ENCODE results near the gene OR2T27.
"Not testable (repeated sequence)": the region's sequence is repeated elsewhere in the genome, so short reads cannot be mapped to it uniquely, and the experiment has no call there.

The OR2T27 gene

GRCh38 chr1:248655354-248655753 is at the start of gene OR2T27:
Gene OR2T27, minus strand, starts transcription at chr1:248655528. Its CDS starts 4,644 bp downstream, at chr1:248650884.
- not testable (repeated sequence) for DNase-seq

- no peak for DNase-seq
These were observed 49.3 kb upstream of the OR2T27 start for GRCh38 chr1:248704606-248705005.

- no peak for DNase-seq
These were observed 48.3 kb upstream of the OR2T27 start for GRCh38 chr1:248703674-248704073.

- DNase-seq, result no peak
These were observed 47.4 kb upstream of the OR2T27 start, which contains the start of gene OR14I1 for GRCh38 chr1:248702714-248703113. Gene OR14I1, minus strand, starts transcription at chr1:248702766.

GRCh38 chr1:248699099-248699498 is 43.8 kb upstream of the OR2T27 start:
- DNase-seq, result no peak

GRCh38 chr1:248697907-248698306 is 42.6 kb upstream of the OR2T27 start:
- DNase-seq, result no peak

GRCh38 chr1:248696774-248697173 is 41.4 kb upstream of the OR2T27 start:
- DNase-seq, result no peak

GRCh38 chr1:248696261-248696660 is 40.9 kb upstream of the OR2T27 start:
- DNase-seq, result no peak

- DNase-seq, result no peak
These were observed 40.3 kb upstream of the OR2T27 start for GRCh38 chr1:248695451-248696132.

GRCh38 chr1:248691567-248692155 is 36.3 kb upstream of the OR2T27 start:
- DNase-seq, result no peak

GRCh38 chr1:248688527-248689298 is 33.4 kb upstream of the OR2T27 start:
- DNase-seq, result no peak

- no peak for DNase-seq
These were observed 31.5 kb upstream of the OR2T27 start for GRCh38 chr1:248686815-248687214.

GRCh38 chr1:248681651-248682050 is 26.3 kb upstream of the OR2T27 start:
- DNase-seq, result no peak

GRCh38 chr1:248670003-248670402 is 14.7 kb upstream of the OR2T27 start:
- no peak for DNase-seq

GRCh38 chr1:248663453-248664328 is 8.4 kb upstream of the OR2T27 start:
- DNase-seq, result not testable (repeated sequence)

GRCh38 chr1:248656797-248657196 is 1.5 kb upstream of the OR2T27 start:
- not testable (repeated sequence) for DNase-seq

GRCh38 chr1:248648770-248649536 is 6.4 kb downstream of the OR2T27 start:
- not testable (repeated sequence) for DNase-seq

GRCh38 chr1:248645178-248645577 is 10.2 kb downstream of the OR2T27 start, which contains the start of gene OR2T35:
Gene OR2T35, minus strand, starts transcription at chr1:248645278. Its CDS starts 6,020 bp downstream, at chr1:248639258.
- not testable (repeated sequence) for DNase-seq

- DNase-seq, result not testable (repeated sequence)
These were observed 12.2 kb downstream of the OR2T27 start for GRCh38 chr1:248642971-248643651.

GRCh38 chr1:248641583-248641982 is 13.7 kb downstream of the OR2T27 start:
- DNase-seq, result not testable (repeated sequence)

- DNase-seq, result not testable (repeated sequence)
These were observed 14.4 kb downstream of the OR2T27 start for GRCh38 chr1:248640906-248641305.
